H1 (cell line): Measurements from ENCODE around the gene RNGTT. TPM values are rescaled to one million over a fixed set of nuclear protein-coding genes. Genes with fewer than 3 reads are reported as not detected.

Experiments
- CREB1 ChIP-seq: IDR thresholded peaks from 2 replicates; pipeline ENCODE4 v1.6.1; 2012; ENCODE audit warnings: inconsistent platforms
- CTBP2 ChIP-seq: IDR thresholded peaks from 2 replicates; pipeline ENCODE4 v1.7.0; 2011; ENCODE audit warnings: borderline replicate concordance, mild to moderate bottlenecking, moderate library complexity, mixed read lengths, low read length; ENCODE audit not compliant: insufficient read depth, insufficient read length
- PHF8 ChIP-seq: fragments of 200-600 bp; sonication (generic); conservative IDR thresholded peaks from 2 replicates; pipeline ENCODE4 v1.7.1; 2012; ENCODE audit warnings: low read depth, mild to moderate bottlenecking, inconsistent platforms, low read length, moderate library complexity
- POLR2AphosphoS5 ChIP-seq: IDR thresholded peaks from 2 replicates; pipeline ENCODE4 v1.6.1; 2011; ENCODE audit warnings: low read depth, low read length
- USF2 ChIP-seq: IDR thresholded peaks from 2 replicates; pipeline ENCODE4 v1.6.1; 2011; ENCODE audit warnings: low read length, improper control_type of control experiment
- polyA plus RNA-seq, 7 experiments: library from polyadenylated mRNA; depleted of rRNA in 3 of 7; stranded (reverse) in 5 of 7; unstranded in 2 of 7; fragments of >200 nt in 5 of 7; fragments of 200-250 nt in 2 of 7; gene quantifications; 1 replicate in 5 of 7; 2 replicates in 1 of 7; 4 replicates in 1 of 7; pipeline versions ENCODE4 v1.2.1 to v1.2.3, GENCODE V29; 2011 to 2013; ENCODE audit warnings: missing spikeins in 2 of 7, mixed read lengths in 2 of 7
- total RNA-seq: library from RNA; stranded (reverse); fragmentation: NEBNext Ultra II Directional; extraction: Animal tissue kit (Norgen Biotek cat#: 25700); gene quantifications from 2 replicates; pipeline ENCODE4 v1.2.1, GENCODE V29; 2021

Gene RNGTT
- total and polyA plus RNA-seq, 2 of the 8 experiments (the other 6 are each of a cell fraction or from before 2014, with no cell fraction given), result 3.6 to 21.2 TPM

- no peak for TF ChIP-seq USF2
- no peak for TF ChIP-seq POLR2AphosphoS5
- TF ChIP-seq CREB1, result no peak
- TF ChIP-seq CTBP2, result no peak
- no peak for TF ChIP-seq PHF8
- TF ChIP-seq, all 59 proteins: peak for 0
Measured at GRCh38 chr6:88872962-88873361, 90.5 kb downstream of the RNGTT start (continued).
